Stomach (tissue), 9 donors: ENCODE results near the gene CYB5R4. TPM values are rescaled to one million over a fixed set of nuclear protein-coding genes. Genes with fewer than 3 reads are reported as not detected.

ENCODE experiments used
- DNase-seq, 2 donors: peaks; one replicate each; pipeline versions ENCODE4 v3.0.0 to v3.0.0-alpha.2; 2013 to 2019
- H3K27ac ChIP-seq, 5 donors: fragments of 200-600 bp in 4 of 5; sonication (generic) in 4 of 5; one replicate each; pipeline ENCODE4 v1.5.1; 2013 to 2019; ENCODE audit warnings: mild to moderate bottlenecking in 1 of 5, moderate library complexity in 1 of 5
- H3K27me3 ChIP-seq, 3 donors: fragments of 200-600 bp; sonication (generic); one replicate each; pipeline ENCODE4 v1.5.1; 2017 to 2019; ENCODE audit warnings: mixed run types in 1 of 3
- H3K36me3 ChIP-seq, 4 donors: fragments of 200-600 bp; sonication (generic); 1 replicate in 3 of 4; 2 replicates in 1 of 4; pipeline ENCODE4 v1.5.1; 2016 to 2019
- H3K4me1 ChIP-seq, 4 donors: fragments of 200-600 bp; sonication (generic); one replicate each; pipeline ENCODE4 v1.5.1; 2016 to 2019
- H3K4me3 ChIP-seq, 4 donors: fragments of 200-600 bp; sonication (generic) in 3 of 4; one replicate each; pipeline ENCODE4 v1.5.1; 2016 to 2019; ENCODE audit warnings: mild to moderate bottlenecking in 1 of 4
- H3K9me3 ChIP-seq, 4 donors: fragments of 200-600 bp; sonication (generic); one replicate each; pipeline ENCODE4 v1.5.1; 2016 to 2019
- CTCF ChIP-seq, 7 experiments: fragments of 450-650 bp in 4 of 7; fragments of 200-600 bp in 3 of 7; sonication (generic) in 3 of 7; IDR thresholded peaks; one replicate each; pipeline ENCODE4 v1.5.1; 2016 to 2019; ENCODE audit warnings: antibody characterized with exemption in 7 of 7, control low read depth in 2 of 7, mild to moderate bottlenecking in 1 of 7
- EP300 ChIP-seq: sonication (generic); formaldehyde crosslinking; IDR thresholded peaks from one replicate; pipeline ENCODE4 v1.6.1; 2017; ENCODE audit warnings: antibody characterized with exemption
- POLR2A ChIP-seq, 4 donors: fragments of 450-650 bp; IDR thresholded peaks; one replicate each; pipeline ENCODE4 v1.6.1; 2016; ENCODE audit warnings: antibody characterized with exemption in 4 of 4, control low read depth in 2 of 4, mild to moderate bottlenecking in 1 of 4, moderate library complexity in 1 of 4
- POLR2AphosphoS5 ChIP-seq, 3 donors: sonication (generic); formaldehyde crosslinking; IDR thresholded peaks; one replicate each; pipeline ENCODE4 v1.6.1; 2016; ENCODE audit warnings: antibody characterized with exemption in 3 of 3
- WGBS, 5 donors: extraction: QIAGEN DNeasy Blood & Tissue Kit in 3 of 5; methylation state at CpG; one replicate each; pipeline versions ENCODE4 v1.1.5 to v1.1.7; 2013 to 2018; 5-methylcytosine and 5-hydroxymethylcytosine counted together
- intact Hi-C: fragments of 100-400 bp; cut with DNase I; formaldehyde crosslinking; loops from one replicate; pipeline ENCODE4 v1.15.1; 2023; ENCODE audit warnings: low total_unique reads
- polyA plus RNA-seq, 3 donors: library from polyadenylated mRNA; stranded (reverse); fragments of 200-250 nt; gene quantifications; one replicate each; pipeline ENCODE4 v1.2.3, GENCODE V29; 2013
- total RNA-seq, 5 donors: library from RNA; depleted of rRNA; stranded (reverse); fragments of >200 nt; gene quantifications; one replicate each; pipeline versions ENCODE4 v1.1.0 to v1.2.3, GENCODE V29; 2014 to 2016
- donor health status: healthy with polysubstance abuse.
- donor health status: Bipolar disorder and iron deficiency.
- donor health status: healthy.

The CYB5R4 gene
- total and polyA plus RNA-seq, 8 donors: 0.89 to 50.7 (median 12.4) TPM

GRCh38 chr6:83862776-83863471 lies 3.4 kb downstream of the CYB5R4 start:
- no peaks in the 10 kb centered on the region for H3K27me3 ChIP-seq
- TF ChIP-seq POLR2AphosphoS5 (IDR thresholded peaks at IDR 0.05): no peak
- no peak for TF ChIP-seq EP300
- no peak for TF ChIP-seq POLR2A (IDR thresholded peaks at IDR 0.05)
- TF ChIP-seq CTCF (IDR thresholded peaks at IDR 0.05): no peak
- H3K4me1 ChIP-seq: peaks cover 4 to 41% (median 26%) of the 10 kb centered on the region in 4 donors
- H3K4me3 ChIP-seq: no peak overlapping the region
- peaks cover 0 to 3% (median 0%) of the 10 kb centered on the region in 4 donors for H3K9me3 ChIP-seq
- H3K27ac ChIP-seq: no peak overlapping the region
- peaks cover 0 to 40% (median 34%) of the 10 kb centered on the region in 4 donors for H3K36me3 ChIP-seq
- 49 to 62% (median 52%) methylated on average over 4 of the region's 4 CpGs for WGBS, 5 donors
- intact Hi-C loops: no loop called here
- DNase-seq: no peak

- no peaks in the 10 kb centered on the region for H3K27me3 ChIP-seq
- peaks cover 0 to 42% (median 37%) of the 10 kb centered on the region in 4 donors for H3K36me3 ChIP-seq
- H3K4me1 ChIP-seq: peaks cover 0 to 13% (median 3%) of the 10 kb centered on the region in 4 donors
- intact Hi-C loops: no loop called here
- no peak for TF ChIP-seq POLR2AphosphoS5 (IDR thresholded peaks at IDR 0.05)
- TF ChIP-seq CTCF (IDR thresholded peaks at IDR 0.05): no peak
- TF ChIP-seq EP300: no peak
- no peak for TF ChIP-seq POLR2A (IDR thresholded peaks at IDR 0.05)
- H3K9me3 ChIP-seq: peaks cover 0 to 3% (median 0%) of the 10 kb centered on the region in 4 donors
- no peak overlapping the region for H3K27ac ChIP-seq
- no peak overlapping the region for H3K4me3 ChIP-seq
- no peak for DNase-seq
Measured at GRCh38 chr6:83867043-83867442, 7.6 kb downstream of the CYB5R4 start.

GRCh38 chr6:83867527-83868161 lies 8.2 kb downstream of the CYB5R4 start:
- H3K4me3 ChIP-seq: no peak overlapping the region
- intact Hi-C loops: no loop called here
- peaks cover 0 to 3% (median 0%) of the 10 kb centered on the region in 4 donors for H3K9me3 ChIP-seq
- H3K36me3 ChIP-seq: peaks cover 0 to 42% (median 37%) of the 10 kb centered on the region in 4 donors
- no peaks in the 10 kb centered on the region for H3K27me3 ChIP-seq
- peak overlapping the region in 1 of 5 donors; percentile 38 for H3K27ac ChIP-seq
- peaks cover 0 to 7% (median under 1%) of the 10 kb centered on the region in 4 donors for H3K4me1 ChIP-seq
- peak; percentile 28 to 36 for DNase-seq
- TF ChIP-seq POLR2A (IDR thresholded peaks at IDR 0.05) (no peak), POLR2AphosphoS5 (IDR thresholded peaks at IDR 0.05) (no peak), EP300 (no peak), CTCF (IDR thresholded peaks at IDR 0.05) (no peak)
- WGBS, 5 donors: 87 to 97% (median 94%) methylated on average over 9 of the region's 9 CpGs

- DNase-seq: no peak
- no peaks in the 10 kb centered on the region for H3K27me3 ChIP-seq
- peaks cover 0 to 3% (median 0%) of the 10 kb centered on the region in 4 donors for H3K4me1 ChIP-seq
- intact Hi-C loops: no loop called here
- H3K9me3 ChIP-seq: peaks cover 0 to 3% (median 0%) of the 10 kb centered on the region in 4 donors
- no peak overlapping the region for H3K27ac ChIP-seq
- TF ChIP-seq CTCF (IDR thresholded peaks at IDR 0.05) (no peak), EP300 (no peak), POLR2AphosphoS5 (IDR thresholded peaks at IDR 0.05) (no peak), POLR2A (IDR thresholded peaks at IDR 0.05) (no peak)
- H3K4me3 ChIP-seq: no peak overlapping the region
- peaks cover 0 to 42% (median 37%) of the 10 kb centered on the region in 4 donors for H3K36me3 ChIP-seq
- WGBS, 5 donors: 39 to 82% (median 65%) methylated on average over 1 of the region's 1 CpG
Measured at GRCh38 chr6:83868639-83869038, 9.2 kb downstream of the CYB5R4 start.
